GM20000 (cell line): ENCODE data around the gene TRPV6.

Source experiments
- DNase-seq: peaks from one replicate; pipeline ENCODE4 v3.0.0; 2012; ENCODE audit warnings: low spot score
- CTCF ChIP-seq: IDR thresholded peaks from 2 replicates; pipeline ENCODE4 v1.5.1; 2012; ENCODE audit warnings: mild to moderate bottlenecking, control low read depth; ENCODE audit errors: extremely low read depth, missing control alignments

Gene TRPV6

GRCh38 chr7:142868188-142868985, 17.2 kb downstream of the TRPV6 start:
- no peak for TF ChIP-seq CTCF
- DNase-seq: no peak

- no peak for TF ChIP-seq CTCF
- no peak for DNase-seq
Measured at GRCh38 chr7:142867398-142868187, 18.0 kb downstream of the TRPV6 start.

GRCh38 chr7:142867097-142867378, 18.5 kb downstream of the TRPV6 start:
- no peak for DNase-seq
- no peak for TF ChIP-seq CTCF

- peak; percentile 39 for TF ChIP-seq CTCF
- DNase-seq: peak; percentile 54
Measured at GRCh38 chr7:142866361-142867096, 19.0 kb downstream of the TRPV6 start.

GRCh38 chr7:142865766-142866165, 19.8 kb downstream of the TRPV6 start:
- no peak for DNase-seq
- no peak for TF ChIP-seq CTCF

- no peak for TF ChIP-seq CTCF
- no peak for DNase-seq
Measured at GRCh38 chr7:142864980-142865747, 20.4 kb downstream of the TRPV6 start.
